NCI-H524 (cell line): ENCODE measurements around the gene METAP2.

Source experiments
- DNase-seq, 2 experiments: peaks; one replicate each; lab custom pipeline; 2025; lab: John Stamatoyannopoulos, UW

The METAP2 gene

GRCh38 chr12:95549392-95550084 is 75.6 kb downstream of the METAP2 start:
- DNase-seq, result no peak

- DNase-seq, result no peak
These were observed 77.4 kb downstream of the METAP2 start, which contains the start of gene USP44 for GRCh38 chr12:95551305-95551704. Gene USP44, minus strand, starts transcription at chr12:95551476. Its CDS starts 17,220 bp downstream, at chr12:95534256.

GRCh38 chr12:95551913-95552516 is 78.1 kb downstream of the METAP2 start:
- no peak for DNase-seq

GRCh38 chr12:95553197-95553943 is 79.4 kb downstream of the METAP2 start:
- DNase-seq, result no peak

- DNase-seq, result no peak
These were observed 80.7 kb downstream of the METAP2 start for GRCh38 chr12:95554532-95555071.

GRCh38 chr12:95557625-95558024 is 83.7 kb downstream of the METAP2 start:
- no peak for DNase-seq
